ENCODE data around the gene TM7SF2. TPM values are rescaled to one million over a fixed set of nuclear protein-coding genes. Genes with fewer than 3 reads are reported as not detected.

The TM7SF2 gene
- total and polyA plus RNA-seq, 3 donors from 2014 or later = 36.4 to 49.6 (median 42.0) TPM

DNA sequence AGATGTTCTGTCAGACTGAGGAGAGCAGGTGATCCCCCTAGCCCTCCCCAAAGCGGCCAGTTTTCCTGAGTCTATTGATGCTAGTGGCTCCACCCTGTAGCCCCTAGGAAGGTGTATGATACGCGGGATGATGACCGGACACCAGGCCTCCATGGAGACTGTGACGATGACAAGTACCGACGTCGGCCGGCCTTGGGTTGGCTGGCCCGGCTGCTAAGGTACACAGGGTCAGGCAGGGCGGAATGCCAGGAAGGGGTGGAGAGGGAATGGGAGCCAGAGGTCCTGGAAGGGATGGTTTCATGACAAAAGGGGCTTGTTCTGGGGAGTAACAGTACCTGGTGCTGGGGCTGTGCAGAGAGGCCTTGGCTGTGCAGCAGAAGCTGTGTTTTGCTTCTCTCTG lies 24.5 kb upstream of the TM7SF2 start:
- Histone ChIP-seq H3K27me3 (no peaks in the 10 kb centered on the region), H3K9me3 (no peaks in the 10 kb centered on the region), H3K4me1 (peaks cover 14% of the 10 kb centered on the region), H3K36me3 (ENCODE audit: low read depth, missing control alignments) (no peaks in the 10 kb centered on the region), H3K4me3 (no peak overlapping the region), H3K27ac (no peak overlapping the region)
- no peak for TF ChIP-seq POLR2A (IDR thresholded peaks at IDR 0.05)
- TF ChIP-seq, protein P1, sequence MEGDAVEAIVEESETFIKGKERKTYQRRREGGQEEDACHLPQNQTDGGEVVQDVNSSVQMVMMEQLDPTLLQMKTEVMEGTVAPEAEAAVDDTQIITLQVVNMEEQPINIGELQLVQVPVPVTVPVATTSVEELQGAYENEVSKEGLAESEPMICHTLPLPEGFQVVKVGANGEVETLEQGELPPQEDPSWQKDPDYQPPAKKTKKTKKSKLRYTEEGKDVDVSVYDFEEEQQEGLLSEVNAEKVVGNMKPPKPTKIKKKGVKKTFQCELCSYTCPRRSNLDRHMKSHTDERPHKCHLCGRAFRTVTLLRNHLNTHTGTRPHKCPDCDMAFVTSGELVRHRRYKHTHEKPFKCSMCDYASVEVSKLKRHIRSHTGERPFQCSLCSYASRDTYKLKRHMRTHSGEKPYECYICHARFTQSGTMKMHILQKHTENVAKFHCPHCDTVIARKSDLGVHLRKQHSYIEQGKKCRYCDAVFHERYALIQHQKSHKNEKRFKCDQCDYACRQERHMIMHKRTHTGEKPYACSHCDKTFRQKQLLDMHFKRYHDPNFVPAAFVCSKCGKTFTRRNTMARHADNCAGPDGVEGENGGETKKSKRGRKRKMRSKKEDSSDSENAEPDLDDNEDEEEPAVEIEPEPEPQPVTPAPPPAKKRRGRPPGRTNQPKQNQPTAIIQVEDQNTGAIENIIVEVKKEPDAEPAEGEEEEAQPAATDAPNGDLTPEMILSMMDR (IDR thresholded peaks at IDR 0.05) = no peak
- WGBS, 2 donors = 84 to 85% methylated on average over 11 of the region's 11 CpGs
- DNase-seq = no peak
- intact Hi-C loops (cut with DNase I; ENCODE audit: low total_unique reads) = no loop called here

DNA sequence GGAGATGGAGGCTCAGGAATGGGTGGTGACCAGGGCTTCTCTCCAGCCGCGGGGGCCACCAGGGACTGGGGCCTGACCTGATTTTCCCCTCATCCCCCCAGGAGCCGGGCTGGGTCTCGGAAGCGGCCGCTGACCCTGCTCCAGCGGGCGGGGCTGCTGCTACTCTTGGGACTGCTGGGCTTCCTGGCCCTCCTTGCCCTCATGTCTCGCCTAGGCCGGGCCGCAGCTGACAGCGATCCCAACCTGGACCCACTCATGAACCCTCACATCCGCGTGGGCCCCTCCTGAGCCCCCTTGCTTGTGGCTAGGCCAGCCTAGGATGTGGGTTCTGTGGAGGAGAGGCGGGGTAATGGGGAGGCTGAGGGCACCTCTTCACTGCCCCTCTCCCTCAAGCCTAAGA lies 23.8 kb upstream of the TM7SF2 start:
- Histone ChIP-seq H3K9me3 (no peaks in the 10 kb centered on the region), H3K36me3 (ENCODE audit: low read depth, missing control alignments) (no peaks in the 10 kb centered on the region), H3K4me1 (peaks cover 14% of the 10 kb centered on the region), H3K27ac (no peak overlapping the region), H3K4me3 (no peak overlapping the region), H3K27me3 (no peaks in the 10 kb centered on the region)
- TF ChIP-seq, protein P1 (IDR thresholded peaks at IDR 0.05) = no peak
- no peak for TF ChIP-seq POLR2A (IDR thresholded peaks at IDR 0.05)
- intact Hi-C loops (cut with DNase I; ENCODE audit: low total_unique reads) = no loop called here
- WGBS, 2 donors = 90 to 94% methylated on average over 11 to 12 of the region's 15 CpGs
- no peak for DNase-seq

DNA sequence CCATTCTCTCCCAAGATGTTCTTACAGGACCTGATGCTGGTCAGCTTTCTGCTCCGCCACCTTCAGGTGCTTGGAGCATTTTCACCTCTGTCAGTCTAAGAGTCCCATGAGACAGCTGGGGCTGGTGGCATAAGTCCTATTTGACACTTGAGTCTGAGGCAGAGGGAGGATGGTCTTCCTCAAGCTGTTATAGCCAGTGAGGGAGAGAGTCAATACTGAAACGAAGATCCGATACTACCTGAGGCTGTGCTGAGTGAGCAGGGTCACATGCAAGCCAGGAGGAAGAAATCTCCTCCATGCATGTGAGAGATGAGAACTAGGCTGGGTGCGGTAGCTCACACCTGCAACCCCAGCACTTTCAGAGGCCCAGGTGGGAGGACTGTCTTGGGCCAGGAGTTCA lies 22.1 kb upstream of the TM7SF2 start:
- 88 to 90% methylated on average over 3 to 4 of the region's 4 CpGs for WGBS, 2 donors
- H3K27me3 ChIP-seq = no peaks in the 10 kb centered on the region

DNA sequence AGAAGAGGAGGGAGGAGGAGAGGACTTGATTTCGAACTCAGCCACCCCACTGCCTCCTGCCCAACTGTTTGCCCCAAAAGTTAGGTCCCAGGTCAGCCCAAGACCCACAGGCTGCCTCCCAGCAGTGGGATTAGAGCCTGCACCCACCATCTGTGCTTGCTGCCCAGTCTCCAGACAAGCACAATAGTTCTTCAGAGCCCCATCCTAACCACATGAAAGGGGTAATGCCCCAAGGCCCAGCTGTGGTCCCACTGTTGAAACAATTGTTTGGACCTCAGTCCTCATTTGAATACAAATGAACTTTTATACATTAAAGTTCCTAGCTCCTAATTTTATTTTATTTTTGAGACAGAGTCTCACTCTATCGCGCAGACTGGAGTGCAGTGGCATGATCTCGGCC lies 21.0 kb upstream of the TM7SF2 start:
- peaks cover 2% of the 10 kb centered on the region for H3K4me1 ChIP-seq
- no peak for TF ChIP-seq POLR2A (IDR thresholded peaks at IDR 0.05)
- TF ChIP-seq, protein P1 (IDR thresholded peaks at IDR 0.05) = no peak
- H3K27me3 ChIP-seq = no peaks in the 10 kb centered on the region
- no peak overlapping the region for H3K27ac ChIP-seq
- H3K9me3 ChIP-seq = no peaks in the 10 kb centered on the region
- H3K36me3 ChIP-seq (ENCODE audit: low read depth, missing control alignments) = no peaks in the 10 kb centered on the region
- no peak for DNase-seq
- no peak overlapping the region for H3K4me3 ChIP-seq
- intact Hi-C loops (cut with DNase I; ENCODE audit: low total_unique reads) = no loop called here
- 94 to 96% methylated on average over 4 of the region's 4 CpGs for WGBS, 2 donors

More for the DNA sequence above, 22.1 kb upstream of the TM7SF2 start:
- no peak overlapping the region for H3K4me3 ChIP-seq
- intact Hi-C loops (cut with DNase I; ENCODE audit: low total_unique reads) = no loop called here
- H3K36me3 ChIP-seq (ENCODE audit: low read depth, missing control alignments) = no peaks in the 10 kb centered on the region
- no peak overlapping the region for H3K27ac ChIP-seq
- no peaks in the 10 kb centered on the region for H3K9me3 ChIP-seq
- no peak for TF ChIP-seq POLR2A (IDR thresholded peaks at IDR 0.05)
- TF ChIP-seq, protein P1 (IDR thresholded peaks at IDR 0.05) = no peak
- H3K4me1 ChIP-seq = peaks cover 12% of the 10 kb centered on the region
- DNase-seq = no peak

DNA sequence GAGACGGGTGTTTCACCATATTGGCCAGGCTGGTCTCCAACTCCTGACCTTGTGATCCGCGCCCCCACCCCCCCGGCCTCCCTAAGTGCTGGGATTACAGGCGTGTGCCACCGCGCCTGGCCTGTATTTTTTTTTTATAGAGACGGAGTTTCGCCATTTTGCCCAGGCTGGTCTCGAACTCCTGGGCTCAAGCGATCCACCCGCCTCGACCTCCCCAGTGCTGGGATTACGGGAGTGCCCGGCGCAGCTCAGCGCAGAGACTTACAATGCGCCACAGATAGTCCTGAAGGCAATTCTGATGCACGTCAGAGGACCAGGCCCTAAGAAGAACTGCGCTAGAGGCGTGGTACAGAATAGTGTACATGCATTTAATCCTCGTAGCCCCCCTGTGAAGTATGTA lies 16.2 kb upstream of the TM7SF2 start:
- intact Hi-C loops (cut with DNase I; ENCODE audit: low total_unique reads) = no loop called here
- DNase-seq = no peak

More for the DNA sequence above, 16.2 kb upstream of the TM7SF2 start:
- no peaks in the 10 kb centered on the region for H3K9me3 ChIP-seq
- TF ChIP-seq, protein P1 (IDR thresholded peaks at IDR 0.05) = no peak
- TF ChIP-seq POLR2A (IDR thresholded peaks at IDR 0.05) = no peak
- WGBS, 2 donors = 45 to 55% methylated on average over 20 to 22 of the region's 22 CpGs
- peaks cover 9% of the 10 kb centered on the region for H3K4me1 ChIP-seq
- H3K27me3 ChIP-seq = no peaks in the 10 kb centered on the region
- peak overlapping the region; percentile 69 to 99 for H3K4me3 ChIP-seq
- no peak overlapping the region for H3K27ac ChIP-seq
- no peaks in the 10 kb centered on the region for H3K36me3 ChIP-seq (ENCODE audit: low read depth, missing control alignments)
